Measurements from ENCODE around the gene PER1.
"Not testable (repeated sequence)": the region's sequence is repeated elsewhere in the genome, so short reads cannot be mapped to it uniquely, and the experiment has no call there.

Gene PER1

DNA sequence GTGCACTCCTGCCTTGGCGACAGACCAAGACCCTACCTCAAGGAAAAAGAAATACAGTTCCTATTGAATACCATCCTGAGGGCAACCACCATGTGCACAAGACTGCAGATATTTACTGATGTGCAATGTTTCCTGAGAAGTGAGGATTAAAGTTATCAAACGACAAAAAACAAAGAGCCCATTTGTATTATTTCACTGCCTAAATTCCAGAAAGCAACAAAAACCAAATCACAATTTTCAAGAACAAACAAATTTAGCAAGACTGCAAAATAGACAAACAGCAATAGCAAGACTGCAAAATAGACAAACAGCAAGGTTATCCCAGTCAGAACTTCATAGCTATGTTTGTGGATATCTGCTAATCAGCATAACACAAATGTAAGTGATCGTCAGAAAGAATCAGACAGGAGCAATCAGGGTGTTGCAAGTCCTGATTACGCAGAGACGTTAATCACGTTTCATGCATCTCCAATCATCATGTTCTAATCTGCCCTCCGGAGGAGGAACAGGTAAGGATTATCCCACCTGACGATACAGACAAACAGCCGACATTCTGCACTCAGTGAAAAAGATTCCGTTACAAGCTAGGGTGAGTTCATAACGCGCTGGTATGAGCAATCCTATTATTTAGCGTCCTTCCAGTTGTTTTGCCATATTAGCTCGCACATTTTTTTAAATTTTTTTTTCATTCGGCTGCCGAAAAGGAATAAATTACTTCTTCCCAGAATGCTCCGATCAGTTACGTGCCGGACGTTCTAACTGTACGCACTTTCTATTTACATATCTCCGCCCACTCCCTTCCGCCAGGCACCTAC is 21.1 kb upstream of the PER1 start:
- in situ Hi-C loops (cut with MboI; ENCODE audit: low sequenced_read_pairs) = no loop called here

DNA sequence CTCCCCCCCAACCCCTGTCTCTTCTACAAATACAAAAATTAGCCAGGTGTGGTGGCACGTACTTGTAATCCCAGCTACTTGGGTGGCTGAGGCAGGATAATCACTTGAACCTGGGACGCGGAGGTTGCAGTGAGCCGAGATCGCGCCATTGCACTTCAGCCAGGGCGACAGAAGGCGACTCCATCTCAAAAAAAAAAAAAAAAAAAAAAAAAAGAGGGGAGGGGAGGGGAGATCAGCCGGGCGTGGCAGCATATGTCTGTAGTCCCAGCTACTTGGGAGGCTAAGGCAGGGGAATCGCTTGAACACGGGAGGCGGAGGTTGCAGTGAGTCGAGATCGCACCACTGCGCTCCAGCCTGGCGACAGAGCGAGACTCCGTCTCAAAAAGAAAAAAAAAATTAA is 18.0 kb upstream of the PER1 start:
- in situ Hi-C loops (cut with MboI; ENCODE audit: low sequenced_read_pairs) = not testable (repeated sequence)

DNA sequence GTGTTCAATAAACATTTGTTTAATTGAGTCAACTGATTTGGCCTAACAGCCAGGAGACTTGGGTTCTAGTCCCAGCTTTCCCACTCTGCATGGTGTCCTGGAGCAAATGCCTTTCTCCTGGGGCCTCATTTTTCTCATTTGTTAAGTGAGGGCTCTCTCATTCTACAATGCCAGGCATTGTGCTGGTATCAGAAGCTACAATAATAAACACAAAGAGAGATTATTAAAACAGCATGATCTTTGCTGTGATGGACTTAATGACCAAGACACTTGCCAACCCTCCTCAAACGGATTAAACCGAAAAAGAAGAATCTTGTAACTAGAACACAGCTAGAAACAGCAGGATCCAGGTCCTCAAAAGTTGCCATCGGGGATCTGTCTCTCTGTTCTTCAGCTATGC is 15.3 kb upstream of the PER1 start:
- in situ Hi-C loops (cut with MboI; ENCODE audit: low sequenced_read_pairs) = no loop called here

- in situ Hi-C loops (cut with MboI; ENCODE audit: low sequenced_read_pairs) = no loop called here
These were observed 14.5 kb upstream of the PER1 start for GRCh38 chr17:8166731-8167130.

DNA sequence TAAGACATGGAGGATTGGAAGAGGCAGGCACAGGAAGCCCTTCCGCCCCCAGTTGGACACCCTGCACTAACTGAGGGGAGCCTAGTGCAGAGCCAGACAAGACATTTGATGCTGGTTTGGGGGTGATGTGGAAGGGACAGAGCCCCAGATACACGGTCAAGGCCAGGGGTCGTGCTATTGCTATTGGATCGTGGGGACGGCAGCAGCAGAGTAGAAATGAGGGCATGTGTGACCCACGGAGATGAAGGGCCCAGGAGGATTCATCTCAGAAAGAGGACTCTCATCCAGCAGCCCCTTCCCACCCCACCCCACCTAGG is 12.6 kb upstream of the PER1 start:
- in situ Hi-C loops (cut with MboI; ENCODE audit: low sequenced_read_pairs) = no loop called here

DNA sequence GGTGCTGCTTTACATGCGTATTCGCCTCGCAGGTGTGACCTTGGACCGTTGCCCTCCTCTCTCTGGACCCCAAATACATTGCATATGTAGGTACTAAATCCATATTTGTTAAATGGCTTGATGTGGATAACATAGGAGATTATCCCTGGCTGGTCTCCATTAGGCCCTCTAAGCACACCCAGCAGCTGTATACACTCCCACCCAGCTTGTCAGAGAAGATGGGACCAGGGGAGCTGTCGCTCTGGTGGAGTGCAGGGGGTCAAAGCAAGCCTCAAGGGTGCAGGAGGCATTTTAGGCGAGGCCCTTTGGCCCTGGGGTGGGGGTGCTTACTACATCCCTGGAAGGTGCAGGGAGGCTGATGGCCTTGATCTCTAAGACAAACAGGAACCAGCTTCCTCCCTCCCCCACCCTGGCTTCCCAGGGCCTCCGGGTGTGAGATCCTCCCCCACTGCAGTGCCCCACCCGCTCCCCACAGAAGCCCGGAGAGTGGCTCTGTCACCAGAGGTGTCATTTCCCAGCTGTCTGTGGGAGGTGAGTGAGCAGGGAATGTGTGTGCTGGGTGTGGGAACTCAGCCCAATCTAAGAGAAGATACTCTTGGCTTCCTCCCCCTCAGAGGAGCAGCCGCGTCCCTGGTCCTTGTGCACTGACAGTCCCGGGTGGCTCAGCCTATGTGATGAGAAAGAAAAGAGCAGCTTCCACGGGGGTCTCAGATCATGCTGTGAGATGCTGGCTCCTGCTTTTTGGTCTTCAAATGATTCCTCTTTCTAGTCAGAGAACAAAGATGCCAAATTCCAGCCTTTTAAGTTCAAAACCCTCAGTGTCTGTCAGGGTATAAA is 12.0 kb upstream of the PER1 start:
- in situ Hi-C loops (cut with MboI; ENCODE audit: low sequenced_read_pairs) = no loop called here

DNA sequence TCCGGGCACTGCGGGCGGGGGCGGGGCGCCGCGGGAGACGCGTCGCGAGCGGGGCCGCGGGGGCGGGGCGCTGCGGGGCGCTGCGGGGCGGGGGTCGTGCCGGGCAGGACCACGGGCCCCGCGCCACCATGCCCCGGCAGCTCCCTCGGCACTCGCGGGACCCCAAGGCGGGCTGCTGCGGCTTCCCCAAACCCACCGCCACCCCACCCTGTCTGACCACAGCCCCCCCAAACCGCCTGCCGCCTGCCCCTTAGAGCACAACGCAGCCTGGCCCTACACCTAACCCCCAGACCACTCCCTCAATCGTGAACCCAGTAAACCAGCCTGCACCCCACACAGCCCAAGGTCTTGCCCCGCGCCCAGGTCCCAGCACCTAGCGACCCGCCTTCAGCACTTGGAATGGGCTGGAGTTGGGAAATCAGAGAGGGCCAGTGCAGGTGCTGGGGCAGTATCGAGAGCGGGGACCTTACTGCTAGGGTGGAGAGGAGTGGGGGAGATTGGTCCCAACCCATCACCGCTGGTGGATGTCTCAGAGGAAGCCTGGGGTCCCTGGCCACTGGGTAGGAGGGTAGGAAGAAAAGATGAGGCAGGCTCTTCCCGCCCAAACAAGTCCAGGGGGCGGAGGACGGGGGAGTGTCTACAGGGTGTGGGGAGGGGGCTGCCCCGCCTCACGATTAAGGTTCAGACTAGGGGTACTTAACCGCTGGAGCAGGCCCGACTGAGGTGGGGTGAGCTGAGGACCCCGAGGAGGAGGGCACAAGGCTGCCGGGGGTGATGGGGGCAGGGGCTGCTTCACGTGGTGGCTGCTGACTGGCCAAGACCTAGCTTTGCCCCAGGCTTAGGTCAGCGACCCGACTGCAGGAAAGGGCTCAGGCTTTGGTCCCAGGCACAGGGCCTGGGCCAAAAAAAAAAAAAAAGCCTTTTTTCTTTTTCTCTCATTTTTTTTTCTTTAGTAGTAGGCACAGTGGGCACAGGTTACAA is 11.1 kb upstream of the PER1 start:
- in situ Hi-C loops (cut with MboI; ENCODE audit: low sequenced_read_pairs) = no loop called here

GRCh38 chr17:8162233-8162996 is 10.2 kb upstream of the PER1 start, which contains the start of gene VAMP2:
Gene VAMP2 (minus strand): TSS chr17:8162948. CDS start chr17:8162879, 69 bp downstream.
- in situ Hi-C loops (cut with MboI; ENCODE audit: low sequenced_read_pairs) = no loop called here

DNA sequence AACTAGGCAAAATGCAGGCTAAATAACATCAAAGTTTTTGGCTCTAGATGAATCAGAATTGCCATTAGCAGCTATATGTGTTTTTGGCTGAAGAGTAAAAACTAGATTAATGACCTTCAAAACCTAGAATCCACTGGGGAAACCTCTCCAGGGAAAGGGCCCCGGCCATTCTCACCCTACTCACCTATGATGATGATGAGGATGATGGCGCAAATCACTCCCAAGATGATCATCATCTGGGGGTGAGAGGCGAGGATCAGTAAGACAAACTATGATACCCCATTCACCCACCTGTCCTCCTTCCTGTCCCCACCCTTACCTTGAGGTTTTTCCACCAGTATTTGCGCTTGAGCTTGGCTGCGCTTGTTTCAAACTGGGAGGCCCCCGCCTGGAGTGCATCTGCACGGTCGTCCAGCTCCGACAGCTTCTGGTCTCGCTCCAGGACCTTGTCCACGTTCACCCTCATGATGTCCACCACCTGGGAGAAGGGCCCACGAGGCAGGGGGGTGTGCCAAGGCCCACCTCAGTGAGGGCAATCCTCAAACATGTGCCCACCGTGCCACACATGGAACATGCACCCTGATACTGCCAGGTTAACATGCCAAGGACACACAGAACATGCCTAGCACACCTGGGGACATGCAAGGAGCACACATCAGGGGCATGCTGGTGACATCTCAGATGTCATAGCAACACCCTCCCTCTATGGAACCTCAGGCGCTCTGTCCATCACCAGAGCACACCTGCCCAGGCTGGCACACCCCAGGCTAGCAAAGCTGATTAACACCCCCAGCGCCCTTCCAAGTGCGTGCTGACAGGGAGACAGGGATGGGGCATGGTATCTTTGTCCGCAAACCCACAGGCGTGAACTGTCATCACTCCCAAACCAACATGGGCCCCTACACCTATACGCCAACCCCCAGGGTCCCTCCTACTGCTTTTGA is 9.4 kb upstream of the PER1 start:
- in situ Hi-C loops (cut with MboI; ENCODE audit: low sequenced_read_pairs) = no loop called here

DNA sequence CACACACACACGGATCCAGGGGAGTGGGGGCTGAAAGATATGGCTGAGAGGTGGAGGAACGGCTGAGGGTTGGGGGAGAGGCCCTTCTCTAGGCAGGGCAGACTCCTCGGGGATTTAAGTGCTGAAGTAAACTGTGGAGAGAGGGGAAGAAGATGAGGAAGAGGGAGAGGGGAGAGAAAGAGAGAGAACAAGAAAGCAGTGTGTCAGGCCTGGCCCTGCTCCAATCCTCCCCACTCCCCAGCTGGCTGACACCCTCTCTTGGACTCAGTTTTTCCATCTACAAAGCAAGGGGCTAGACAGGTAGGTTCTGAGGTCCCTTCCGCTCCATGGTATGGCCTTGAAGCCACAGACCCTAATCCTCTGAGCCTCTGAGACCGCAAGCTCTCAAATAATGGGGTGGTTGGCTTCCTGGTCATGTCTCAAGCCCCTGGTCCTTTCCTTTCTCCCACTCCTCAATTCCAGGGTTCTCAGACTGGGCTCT is 8.6 kb upstream of the PER1 start:
- in situ Hi-C loops (cut with MboI; ENCODE audit: low sequenced_read_pairs) = no loop called here

- in situ Hi-C loops (cut with MboI; ENCODE audit: low sequenced_read_pairs) = no loop called here
These were observed 8.0 kb upstream of the PER1 start for GRCh38 chr17:8160224-8160577.

- in situ Hi-C loops (cut with MboI; ENCODE audit: low sequenced_read_pairs) = no loop called here
These were observed 7.4 kb upstream of the PER1 start for GRCh38 chr17:8159459-8160223.

GRCh38 chr17:8159032-8159400 is 6.8 kb upstream of the PER1 start:
- in situ Hi-C loops (cut with MboI; ENCODE audit: low sequenced_read_pairs) = no loop called here

DNA sequence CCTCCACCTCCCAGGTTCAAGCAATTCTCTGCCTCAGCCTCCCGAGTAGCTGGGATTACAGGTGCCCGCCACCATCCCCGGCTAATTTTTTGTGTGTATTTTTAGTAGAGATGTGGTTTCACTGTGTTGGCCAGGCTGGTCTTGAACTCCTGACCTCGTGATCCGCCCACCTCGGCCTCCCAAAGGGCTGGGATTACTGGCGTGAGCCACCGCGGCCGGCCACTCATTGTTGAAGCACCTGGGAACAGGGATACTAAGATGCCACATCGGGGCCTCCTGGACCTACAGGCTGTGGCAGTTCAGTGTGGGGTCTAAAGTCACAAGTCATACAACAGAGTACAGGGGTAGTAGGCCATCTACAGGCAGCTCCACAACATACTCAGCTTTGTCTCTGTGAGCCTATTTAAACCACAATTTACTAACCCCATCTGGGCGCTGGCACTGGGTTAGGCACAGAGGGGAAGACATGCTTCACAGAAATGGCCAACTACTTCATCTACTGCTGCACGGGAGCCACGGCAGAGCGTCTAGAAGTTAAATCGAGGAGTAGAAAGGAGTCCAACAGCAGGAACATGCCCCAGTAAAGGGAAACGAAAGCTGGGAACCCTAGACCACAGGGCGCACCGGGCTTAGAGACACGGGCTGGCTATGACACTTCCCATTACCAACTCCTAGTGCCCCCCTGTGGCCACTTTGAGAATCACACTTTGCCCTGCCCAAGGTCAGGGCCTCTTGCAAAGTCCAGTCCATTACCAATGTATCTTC is 6.2 kb upstream of the PER1 start:
- in situ Hi-C loops (cut with MboI; ENCODE audit: low sequenced_read_pairs) = no loop called here

GRCh38 chr17:8156246-8156992 is 4.2 kb upstream of the PER1 start:
- in situ Hi-C loops (cut with MboI; ENCODE audit: low sequenced_read_pairs) = no loop called here

- in situ Hi-C loops (cut with MboI; ENCODE audit: low sequenced_read_pairs) = no loop called here
These were observed 3.7 kb upstream of the PER1 start for GRCh38 chr17:8155996-8156245.

DNA sequence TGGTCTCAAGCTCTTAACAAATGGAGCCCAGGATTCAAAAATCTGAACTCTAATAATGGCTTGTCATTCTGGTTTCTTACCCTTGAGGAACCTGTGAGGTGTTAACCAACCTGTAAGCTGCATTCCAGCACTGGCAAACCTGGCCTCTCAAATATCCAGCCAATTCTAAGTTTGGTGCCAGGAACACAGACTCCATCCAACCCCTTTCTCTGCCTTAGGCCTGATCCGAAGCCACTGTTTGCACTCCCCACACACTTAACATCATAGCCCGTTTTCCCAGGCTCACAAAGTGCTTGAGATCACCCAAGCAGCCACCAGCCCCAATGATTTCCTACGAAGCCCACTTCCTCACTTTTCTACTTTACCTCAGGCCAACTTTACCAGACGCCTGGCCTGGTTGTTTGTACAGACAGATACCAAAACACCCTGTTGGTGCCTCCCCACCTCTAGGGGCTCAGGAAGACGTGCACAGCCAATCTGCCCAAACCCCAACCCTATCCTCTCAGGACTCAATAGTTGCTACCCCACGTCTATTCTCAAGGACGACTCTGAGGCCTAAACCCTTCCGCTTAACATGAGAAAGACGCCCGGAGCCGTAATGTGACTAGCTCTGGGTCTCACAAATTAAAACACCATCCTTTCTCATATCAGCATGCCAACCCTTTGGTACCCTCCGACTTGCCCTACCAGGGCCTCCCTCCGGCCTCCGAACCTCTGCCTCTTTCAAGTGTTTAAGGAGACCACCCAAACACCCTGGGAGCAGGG is 3.2 kb upstream of the PER1 start:
- in situ Hi-C loops (cut with MboI; ENCODE audit: low sequenced_read_pairs) = no loop called here

Measured in hTERT RPE-1 (cell line).